Measurements from ENCODE around the gene TRPM7. TPM values are rescaled to one million over a fixed set of nuclear protein-coding genes. Genes with fewer than 3 reads are reported as not detected.
"Not testable (repeated sequence)": the region's sequence is repeated elsewhere in the genome, so short reads cannot be mapped to it uniquely, and the experiment has no call there.

The TRPM7 gene
- total and polyA plus RNA-seq, 4 donors = 6.3 to 81.1 (median 24.0) TPM

DNA sequence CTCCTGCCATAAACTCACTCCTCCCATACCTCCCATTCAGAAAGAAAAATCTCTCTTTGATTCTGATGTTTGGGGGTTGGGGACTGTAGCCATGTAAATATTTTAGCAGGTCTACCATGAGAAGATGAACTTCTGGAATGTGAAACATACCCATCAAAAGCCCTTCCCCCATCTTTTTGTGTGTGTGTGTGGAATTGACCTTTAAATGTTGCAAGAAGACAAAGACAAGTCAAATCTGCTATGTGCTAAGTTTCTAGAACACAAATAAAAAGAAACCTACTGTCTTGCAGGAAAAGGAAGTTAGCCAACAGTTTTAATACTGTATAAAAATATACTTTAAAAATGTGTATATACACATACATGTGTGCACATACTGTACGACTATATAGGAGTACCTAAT is 110.4 kb downstream of the TRPM7 start:
- Histone ChIP-seq H3K9ac (ENCODE audit: low read depth in 1 of 2, low read length in 2 of 2) (no peak overlapping the region), H3K4me3 (ENCODE audit: low read depth in 1 of 3, low read length in 3 of 3) (no peak overlapping the region), H3K4me1 (ENCODE audit: control insufficient read depth in 4 of 4, insufficient read depth in 4 of 4, low read length in 3 of 4) (no peaks in the 10 kb centered on the region), H3K27me3 (ENCODE audit: control insufficient read depth in 4 of 4, insufficient read depth in 4 of 4, low read length in 3 of 4) (no peaks in the 10 kb centered on the region), H3K36me3 (ENCODE audit: control insufficient read depth in 4 of 4, insufficient read depth in 3 of 4, low read depth in 1 of 4, low read length in 3 of 4) (peaks cover 4 to 79% (median 57%) of the 10 kb centered on the region in 4 donors), H3K27ac (ENCODE audit: low read depth in 1 of 2, low read length in 2 of 2) (no peak overlapping the region), H3K9me3 (ENCODE audit: control insufficient read depth in 4 of 4, low read length in 3 of 4) (no peaks in the 10 kb centered on the region)
- TF ChIP-seq HNF4G (IDR thresholded peaks at IDR 0.05) (no peak), GABPA (IDR thresholded peaks at IDR 0.05 in 1 of 2, conservative IDR thresholded peaks at IDR 0.05 in 1 of 2) (no peak), EGR1 (IDR thresholded peaks at IDR 0.05; ENCODE audit: low read depth in 2 of 2) (no peak), RAD21 (IDR thresholded peaks at IDR 0.05) (no peak), FOXA1 (IDR thresholded peaks at IDR 0.05) (no peak)
- TF ChIP-seq, protein P1, sequence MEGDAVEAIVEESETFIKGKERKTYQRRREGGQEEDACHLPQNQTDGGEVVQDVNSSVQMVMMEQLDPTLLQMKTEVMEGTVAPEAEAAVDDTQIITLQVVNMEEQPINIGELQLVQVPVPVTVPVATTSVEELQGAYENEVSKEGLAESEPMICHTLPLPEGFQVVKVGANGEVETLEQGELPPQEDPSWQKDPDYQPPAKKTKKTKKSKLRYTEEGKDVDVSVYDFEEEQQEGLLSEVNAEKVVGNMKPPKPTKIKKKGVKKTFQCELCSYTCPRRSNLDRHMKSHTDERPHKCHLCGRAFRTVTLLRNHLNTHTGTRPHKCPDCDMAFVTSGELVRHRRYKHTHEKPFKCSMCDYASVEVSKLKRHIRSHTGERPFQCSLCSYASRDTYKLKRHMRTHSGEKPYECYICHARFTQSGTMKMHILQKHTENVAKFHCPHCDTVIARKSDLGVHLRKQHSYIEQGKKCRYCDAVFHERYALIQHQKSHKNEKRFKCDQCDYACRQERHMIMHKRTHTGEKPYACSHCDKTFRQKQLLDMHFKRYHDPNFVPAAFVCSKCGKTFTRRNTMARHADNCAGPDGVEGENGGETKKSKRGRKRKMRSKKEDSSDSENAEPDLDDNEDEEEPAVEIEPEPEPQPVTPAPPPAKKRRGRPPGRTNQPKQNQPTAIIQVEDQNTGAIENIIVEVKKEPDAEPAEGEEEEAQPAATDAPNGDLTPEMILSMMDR (IDR thresholded peaks at IDR 0.05; ENCODE audit: low read depth, low read length, missing input control) = no peak
- TF ChIP-seq, protein P2, sequence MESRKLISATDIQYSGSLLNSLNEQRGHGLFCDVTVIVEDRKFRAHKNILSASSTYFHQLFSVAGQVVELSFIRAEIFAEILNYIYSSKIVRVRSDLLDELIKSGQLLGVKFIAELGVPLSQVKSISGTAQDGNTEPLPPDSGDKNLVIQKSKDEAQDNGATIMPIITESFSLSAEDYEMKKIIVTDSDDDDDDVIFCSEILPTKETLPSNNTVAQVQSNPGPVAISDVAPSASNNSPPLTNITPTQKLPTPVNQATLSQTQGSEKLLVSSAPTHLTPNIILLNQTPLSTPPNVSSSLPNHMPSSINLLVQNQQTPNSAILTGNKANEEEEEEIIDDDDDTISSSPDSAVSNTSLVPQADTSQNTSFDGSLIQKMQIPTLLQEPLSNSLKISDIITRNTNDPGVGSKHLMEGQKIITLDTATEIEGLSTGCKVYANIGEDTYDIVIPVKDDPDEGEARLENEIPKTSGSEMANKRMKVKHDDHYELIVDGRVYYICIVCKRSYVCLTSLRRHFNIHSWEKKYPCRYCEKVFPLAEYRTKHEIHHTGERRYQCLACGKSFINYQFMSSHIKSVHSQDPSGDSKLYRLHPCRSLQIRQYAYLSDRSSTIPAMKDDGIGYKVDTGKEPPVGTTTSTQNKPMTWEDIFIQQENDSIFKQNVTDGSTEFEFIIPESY (IDR thresholded peaks at IDR 0.05) = no peak
- TF ChIP-seq, protein P3, sequence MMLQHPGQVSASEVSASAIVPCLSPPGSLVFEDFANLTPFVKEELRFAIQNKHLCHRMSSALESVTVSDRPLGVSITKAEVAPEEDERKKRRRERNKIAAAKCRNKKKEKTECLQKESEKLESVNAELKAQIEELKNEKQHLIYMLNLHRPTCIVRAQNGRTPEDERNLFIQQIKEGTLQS (IDR thresholded peaks at IDR 0.05) = no peak
- 96% methylated on average over 1 of the region's 1 CpG for WGBS
- DNase-seq (ENCODE audit: low spot score) = no peak

DNA sequence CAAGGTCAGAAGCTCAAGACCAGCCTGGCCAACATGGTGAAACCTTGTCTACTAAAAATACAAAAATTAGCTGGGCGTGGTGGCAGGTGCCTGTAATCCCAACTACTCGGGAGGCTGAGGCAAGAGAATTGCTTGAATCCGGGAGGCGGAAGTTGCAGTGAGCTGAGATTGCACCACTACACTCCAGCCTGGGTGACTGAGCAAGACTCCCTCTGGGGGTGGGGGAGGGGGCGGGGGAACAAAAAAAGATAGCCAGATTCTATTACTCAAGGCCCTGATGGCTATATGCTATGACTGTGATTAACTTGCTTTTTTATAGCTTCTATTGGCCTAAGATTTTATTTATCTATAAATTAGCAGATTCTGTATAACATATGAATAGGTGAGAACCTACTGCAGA is 112.8 kb downstream of the TRPM7 start:
- not testable (repeated sequence) for H3K4me1 ChIP-seq (ENCODE audit: control insufficient read depth in 4 of 4, insufficient read depth in 4 of 4, low read length in 3 of 4); H3K27ac ChIP-seq (ENCODE audit: low read depth in 1 of 2, low read length in 2 of 2); H3K27me3 ChIP-seq (ENCODE audit: control insufficient read depth in 4 of 4, insufficient read depth in 4 of 4, low read length in 3 of 4); DNase-seq (ENCODE audit: low spot score); H3K9ac ChIP-seq (ENCODE audit: low read depth in 1 of 2, low read length in 2 of 2); H3K9me3 ChIP-seq (ENCODE audit: control insufficient read depth in 4 of 4, low read length in 3 of 4); H3K4me3 ChIP-seq (ENCODE audit: low read depth in 1 of 3, low read length in 3 of 3)
- H3K36me3 ChIP-seq (ENCODE audit: control insufficient read depth in 4 of 4, insufficient read depth in 3 of 4, low read depth in 1 of 4, low read length in 3 of 4) = peaks cover 4 to 79% (median 59%) of the 10 kb centered on the region in 4 donors
- 95% methylated on average over 5 of the region's 5 CpGs for WGBS

DNA sequence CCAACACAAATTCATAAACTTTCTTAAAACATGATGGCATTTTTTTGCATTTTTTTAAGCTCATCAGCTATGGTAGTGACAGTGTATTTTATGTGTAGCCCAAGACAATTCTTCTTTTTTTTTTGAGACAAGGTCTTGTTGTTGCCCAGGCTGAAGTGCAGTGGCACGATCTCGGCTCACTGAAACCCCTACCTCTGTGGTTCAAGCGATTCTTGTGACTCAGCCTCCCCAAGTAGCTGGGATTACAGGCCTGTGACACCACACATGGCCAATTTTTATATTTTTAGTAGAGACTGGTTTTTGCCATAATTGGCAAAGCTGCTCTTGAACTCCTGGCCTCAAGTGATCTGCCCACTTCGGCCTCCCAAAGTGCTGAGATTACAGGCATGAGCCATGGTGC is 122.8 kb downstream of the TRPM7 start:
- WGBS = 98% methylated on average over 4 of the region's 4 CpGs
- no peaks in the 10 kb centered on the region for H3K9me3 ChIP-seq (ENCODE audit: control insufficient read depth in 4 of 4, low read length in 3 of 4)
- H3K36me3 ChIP-seq (ENCODE audit: control insufficient read depth in 4 of 4, insufficient read depth in 3 of 4, low read depth in 1 of 4, low read length in 3 of 4) = peaks cover 5 to 37% (median 23%) of the 10 kb centered on the region in 4 donors
- no peak for DNase-seq (ENCODE audit: low spot score)
- no peak overlapping the region for H3K4me3 ChIP-seq (ENCODE audit: low read depth in 1 of 3, low read length in 3 of 3)
- no peak overlapping the region for H3K27ac ChIP-seq (ENCODE audit: low read depth in 1 of 2, low read length in 2 of 2)
- no peaks in the 10 kb centered on the region for H3K27me3 ChIP-seq (ENCODE audit: control insufficient read depth in 4 of 4, insufficient read depth in 4 of 4, low read length in 3 of 4)
- H3K9ac ChIP-seq (ENCODE audit: low read depth in 1 of 2, low read length in 2 of 2) = no peak overlapping the region
- no peaks in the 10 kb centered on the region for H3K4me1 ChIP-seq (ENCODE audit: control insufficient read depth in 4 of 4, insufficient read depth in 4 of 4, low read length in 3 of 4)
- TF ChIP-seq SP1 (IDR thresholded peaks at IDR 0.05) (no peak), EGR1 (IDR thresholded peaks at IDR 0.05; ENCODE audit: low read depth in 2 of 2) (no peak), GABPA (IDR thresholded peaks at IDR 0.05 in 1 of 2, conservative IDR thresholded peaks at IDR 0.05 in 1 of 2) (no peak), FOXA2 (IDR thresholded peaks at IDR 0.05) (no peak), JUND (IDR thresholded peaks at IDR 0.05) (no peak), RAD21 (IDR thresholded peaks at IDR 0.05) (no peak), NR2F2 (IDR thresholded peaks at IDR 0.05) (no peak), YY1 (IDR thresholded peaks at IDR 0.05) (no peak), RXRA (IDR thresholded peaks at IDR 0.05) (no peak), HNF4A (conservative IDR thresholded peaks at IDR 0.05) (no peak), HNF4G (IDR thresholded peaks at IDR 0.05) (no peak)
- TF ChIP-seq, protein P4, sequence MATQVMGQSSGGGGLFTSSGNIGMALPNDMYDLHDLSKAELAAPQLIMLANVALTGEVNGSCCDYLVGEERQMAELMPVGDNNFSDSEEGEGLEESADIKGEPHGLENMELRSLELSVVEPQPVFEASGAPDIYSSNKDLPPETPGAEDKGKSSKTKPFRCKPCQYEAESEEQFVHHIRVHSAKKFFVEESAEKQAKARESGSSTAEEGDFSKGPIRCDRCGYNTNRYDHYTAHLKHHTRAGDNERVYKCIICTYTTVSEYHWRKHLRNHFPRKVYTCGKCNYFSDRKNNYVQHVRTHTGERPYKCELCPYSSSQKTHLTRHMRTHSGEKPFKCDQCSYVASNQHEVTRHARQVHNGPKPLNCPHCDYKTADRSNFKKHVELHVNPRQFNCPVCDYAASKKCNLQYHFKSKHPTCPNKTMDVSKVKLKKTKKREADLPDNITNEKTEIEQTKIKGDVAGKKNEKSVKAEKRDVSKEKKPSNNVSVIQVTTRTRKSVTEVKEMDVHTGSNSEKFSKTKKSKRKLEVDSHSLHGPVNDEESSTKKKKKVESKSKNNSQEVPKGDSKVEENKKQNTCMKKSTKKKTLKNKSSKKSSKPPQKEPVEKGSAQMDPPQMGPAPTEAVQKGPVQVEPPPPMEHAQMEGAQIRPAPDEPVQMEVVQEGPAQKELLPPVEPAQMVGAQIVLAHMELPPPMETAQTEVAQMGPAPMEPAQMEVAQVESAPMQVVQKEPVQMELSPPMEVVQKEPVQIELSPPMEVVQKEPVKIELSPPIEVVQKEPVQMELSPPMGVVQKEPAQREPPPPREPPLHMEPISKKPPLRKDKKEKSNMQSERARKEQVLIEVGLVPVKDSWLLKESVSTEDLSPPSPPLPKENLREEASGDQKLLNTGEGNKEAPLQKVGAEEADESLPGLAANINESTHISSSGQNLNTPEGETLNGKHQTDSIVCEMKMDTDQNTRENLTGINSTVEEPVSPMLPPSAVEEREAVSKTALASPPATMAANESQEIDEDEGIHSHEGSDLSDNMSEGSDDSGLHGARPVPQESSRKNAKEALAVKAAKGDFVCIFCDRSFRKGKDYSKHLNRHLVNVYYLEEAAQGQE (IDR thresholded peaks at IDR 0.05) = no peak
- TF ChIP-seq, protein P3 (IDR thresholded peaks at IDR 0.05) = no peak
- TF ChIP-seq, protein P5, sequence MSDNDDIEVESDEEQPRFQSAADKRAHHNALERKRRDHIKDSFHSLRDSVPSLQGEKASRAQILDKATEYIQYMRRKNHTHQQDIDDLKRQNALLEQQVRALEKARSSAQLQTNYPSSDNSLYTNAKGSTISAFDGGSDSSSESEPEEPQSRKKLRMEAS (IDR thresholded peaks at IDR 0.05) = no peak
- TF ChIP-seq, protein P1 (IDR thresholded peaks at IDR 0.05; ENCODE audit: low read depth, low read length, missing input control) = no peak

Data from liver (tissue), 9 donors.